Liver (tissue), 9 donors: ENCODE data around the gene EXOC2. TPM values are rescaled to one million over a fixed set of nuclear protein-coding genes. Genes with fewer than 3 reads are reported as not detected.

Source experiments
- DNase-seq: peaks from one replicate; pipeline ENCODE4 v3.0.0-alpha.2; 2017; ENCODE audit warnings: low spot score
- H3K27ac ChIP-seq, 2 donors: one replicate each; pipeline ENCODE4 v1.7.0; 2013; ENCODE audit warnings: inconsistent platforms in 2 of 2, low read length in 2 of 2, control low read depth in 1 of 2, low read depth in 1 of 2, mild to moderate bottlenecking in 1 of 2
- H3K27me3 ChIP-seq, 4 donors: one replicate each; pipeline versions ENCODE4 v1.6.1 to v1.7.0; 2013; ENCODE audit warnings: low read length in 3 of 4, inconsistent platforms in 1 of 4, mild to moderate bottlenecking in 1 of 4, moderate library complexity in 1 of 4; ENCODE audit not compliant: control insufficient read depth in 4 of 4, insufficient read depth in 4 of 4
- H3K36me3 ChIP-seq, 4 donors: one replicate each; pipeline versions ENCODE4 v1.6.1 to v1.7.0; 2013; ENCODE audit warnings: low read length in 3 of 4, mild to moderate bottlenecking in 3 of 4, low read depth in 1 of 4, moderate library complexity in 1 of 4; ENCODE audit not compliant: control insufficient read depth in 4 of 4, insufficient read depth in 3 of 4
- H3K4me1 ChIP-seq, 4 donors: one replicate each; pipeline versions ENCODE4 v1.6.1 to v1.7.0; 2013; ENCODE audit warnings: low read length in 3 of 4, mild to moderate bottlenecking in 3 of 4, moderate library complexity in 1 of 4; ENCODE audit not compliant: control insufficient read depth in 4 of 4, insufficient read depth in 4 of 4
- H3K4me3 ChIP-seq, 3 donors: one replicate each; pipeline versions ENCODE4 v1.6.1 to v1.7.0; 2013; ENCODE audit warnings: low read length in 3 of 3, control low read depth in 1 of 3, low read depth in 1 of 3, mild to moderate bottlenecking in 1 of 3
- H3K9ac ChIP-seq, 2 donors: one replicate each; pipeline ENCODE4 v1.7.0; 2013; ENCODE audit warnings: low read length in 2 of 2, mild to moderate bottlenecking in 2 of 2, moderate library complexity in 2 of 2, control low read depth in 1 of 2, low read depth in 1 of 2
- H3K9me3 ChIP-seq, 4 donors: one replicate each; pipeline versions ENCODE4 v1.6.1 to v1.7.0; 2013; ENCODE audit warnings: low read length in 3 of 4; ENCODE audit not compliant: control insufficient read depth in 4 of 4
- EGR1 ChIP-seq, 2 donors: IDR thresholded peaks; 2 replicates each; pipeline ENCODE4 v1.6.1; 2016 to 2018; ENCODE audit warnings: antibody characterized with exemption in 2 of 2, low read depth in 2 of 2
- FOXA1 ChIP-seq: IDR thresholded peaks from 2 replicates; pipeline ENCODE4 v1.6.1; 2016; ENCODE audit warnings: antibody characterized with exemption
- FOXA2 ChIP-seq: IDR thresholded peaks from 2 replicates; pipeline ENCODE4 v1.6.1; 2016; ENCODE audit warnings: antibody characterized with exemption
- GABPA ChIP-seq, 2 donors: IDR thresholded peaks in 1 of 2; conservative IDR thresholded peaks in 1 of 2; 2 replicates each; pipeline ENCODE4 v1.6.1; 2016; ENCODE audit warnings: antibody characterized with exemption in 2 of 2, mild to moderate bottlenecking in 1 of 2, moderate library complexity in 1 of 2
- HNF4A ChIP-seq, 2 donors: conservative IDR thresholded peaks; 2 replicates each; pipeline ENCODE4 v1.6.1; 2016; ENCODE audit warnings: antibody characterized with exemption in 2 of 2, mild to moderate bottlenecking in 2 of 2
- HNF4G ChIP-seq: IDR thresholded peaks from 2 replicates; pipeline ENCODE4 v1.6.1; 2016; ENCODE audit warnings: antibody characterized with exemption
- JUND ChIP-seq, 2 donors: IDR thresholded peaks; 2 replicates each; pipeline ENCODE4 v1.6.1; 2016; ENCODE audit warnings: antibody characterized with exemption in 2 of 2
- NR2F2 ChIP-seq: IDR thresholded peaks from 2 replicates; pipeline ENCODE4 v1.6.1; 2016; ENCODE audit warnings: antibody characterized with exemption
- RAD21 ChIP-seq, 2 donors: IDR thresholded peaks; 2 replicates each; pipeline ENCODE4 v1.6.1; 2016; ENCODE audit warnings: antibody characterized with exemption in 2 of 2, mild to moderate bottlenecking in 2 of 2
- RXRA ChIP-seq, 2 donors: IDR thresholded peaks; 2 replicates each; pipeline ENCODE4 v1.6.1; 2017 to 2018; ENCODE audit warnings: antibody characterized with exemption in 2 of 2, mild to moderate bottlenecking in 1 of 2
- SP1 ChIP-seq: IDR thresholded peaks from 2 replicates; pipeline ENCODE4 v1.6.1; 2018; ENCODE audit warnings: antibody characterized with exemption, mild to moderate bottlenecking
- TAF1 ChIP-seq: conservative IDR thresholded peaks from 2 replicates; pipeline ENCODE4 v1.6.1; 2016; ENCODE audit warnings: antibody characterized with exemption, mild to moderate bottlenecking
- YY1 ChIP-seq: IDR thresholded peaks from 2 replicates; pipeline ENCODE4 v1.6.1; 2016; ENCODE audit warnings: antibody characterized with exemption, mild to moderate bottlenecking
- WGBS: extraction: QIAGEN DNeasy Blood & Tissue Kit; methylation state at CpG from one replicate; pipeline ENCODE4 v1.1.7; 2013; 5-methylcytosine and 5-hydroxymethylcytosine counted together
- polyA plus RNA-seq, 2 donors: library from polyadenylated mRNA; stranded (reverse) in 1 of 2; unstranded in 1 of 2; fragments of 200-250 nt in 1 of 2; fragments of >200 nt in 1 of 2; fragmentation: Nextera tagmentation in 1 of 2; extraction: Ambion mirVana in 1 of 2; gene quantifications; one replicate each; pipeline versions ENCODE4 v1.2.1 to v1.2.3, GENCODE V29; 2013 to 2015
- total RNA-seq, 2 donors: library from RNA; depleted of rRNA; stranded (reverse); fragments of >200 nt; gene quantifications; one replicate each; pipeline ENCODE4 v1.2.3, GENCODE V29; 2014
- TF ChIP-seq, protein P1 (sequence below): IDR thresholded peaks from 2 replicates; pipeline ENCODE4 v1.6.1; 2016; ENCODE audit warnings: antibody characterized with exemption
- TF ChIP-seq, protein P2 (sequence below): fragments of 150-350 bp; IDR thresholded peaks from 2 replicates; pipeline ENCODE4 v1.5.1; 2017; ENCODE audit warnings: improper control_type of control experiment, low read depth, low read length; ENCODE audit not compliant: missing input control
- TF ChIP-seq, protein P3 (sequence below): IDR thresholded peaks from 2 replicates; pipeline ENCODE4 v1.6.1; 2016; ENCODE audit warnings: antibody characterized with exemption, mild to moderate bottlenecking
- TF ChIP-seq, protein P4 (sequence below): IDR thresholded peaks from 2 replicates; pipeline ENCODE4 v1.6.1; 2016; ENCODE audit warnings: antibody characterized with exemption
- TF ChIP-seq, protein P5 (sequence below): IDR thresholded peaks from 2 replicates; pipeline ENCODE4 v1.6.1; 2016; ENCODE audit warnings: antibody characterized with exemption
- donor health status: healthy.
- donor health status: healthy.
- donor health status: healthy.
- donor health status: healthy.
- donor health status: healthy.

Gene EXOC2
- total and polyA plus RNA-seq, 4 donors: 6.7 to 15.3 (median 9.2) TPM

DNA sequence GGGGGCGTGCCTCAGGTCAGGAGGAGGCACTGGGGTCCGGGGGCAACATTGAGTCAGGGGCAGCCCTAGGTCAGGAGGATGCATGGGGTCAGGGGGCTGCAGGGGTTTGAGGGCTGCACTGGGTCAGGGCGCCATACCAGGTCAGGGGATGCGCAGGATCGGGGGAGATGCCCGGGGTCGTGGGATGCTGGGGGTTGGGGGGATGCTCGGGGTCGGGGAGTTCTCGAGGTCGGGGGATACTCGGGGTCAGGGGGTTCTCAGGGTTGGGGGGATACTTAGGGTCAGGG lies 727 bp upstream of the EXOC2 start:
- TF ChIP-seq, protein P1, sequence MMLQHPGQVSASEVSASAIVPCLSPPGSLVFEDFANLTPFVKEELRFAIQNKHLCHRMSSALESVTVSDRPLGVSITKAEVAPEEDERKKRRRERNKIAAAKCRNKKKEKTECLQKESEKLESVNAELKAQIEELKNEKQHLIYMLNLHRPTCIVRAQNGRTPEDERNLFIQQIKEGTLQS: no peak
- TF ChIP-seq RXRA (IDR thresholded peaks at IDR 0.05): no peak
- TF ChIP-seq, protein P2, sequence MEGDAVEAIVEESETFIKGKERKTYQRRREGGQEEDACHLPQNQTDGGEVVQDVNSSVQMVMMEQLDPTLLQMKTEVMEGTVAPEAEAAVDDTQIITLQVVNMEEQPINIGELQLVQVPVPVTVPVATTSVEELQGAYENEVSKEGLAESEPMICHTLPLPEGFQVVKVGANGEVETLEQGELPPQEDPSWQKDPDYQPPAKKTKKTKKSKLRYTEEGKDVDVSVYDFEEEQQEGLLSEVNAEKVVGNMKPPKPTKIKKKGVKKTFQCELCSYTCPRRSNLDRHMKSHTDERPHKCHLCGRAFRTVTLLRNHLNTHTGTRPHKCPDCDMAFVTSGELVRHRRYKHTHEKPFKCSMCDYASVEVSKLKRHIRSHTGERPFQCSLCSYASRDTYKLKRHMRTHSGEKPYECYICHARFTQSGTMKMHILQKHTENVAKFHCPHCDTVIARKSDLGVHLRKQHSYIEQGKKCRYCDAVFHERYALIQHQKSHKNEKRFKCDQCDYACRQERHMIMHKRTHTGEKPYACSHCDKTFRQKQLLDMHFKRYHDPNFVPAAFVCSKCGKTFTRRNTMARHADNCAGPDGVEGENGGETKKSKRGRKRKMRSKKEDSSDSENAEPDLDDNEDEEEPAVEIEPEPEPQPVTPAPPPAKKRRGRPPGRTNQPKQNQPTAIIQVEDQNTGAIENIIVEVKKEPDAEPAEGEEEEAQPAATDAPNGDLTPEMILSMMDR: no peak
- no peak for TF ChIP-seq FOXA2
- TF ChIP-seq GABPA (IDR thresholded peaks at IDR 0.05 in 1 of 2, conservative IDR thresholded peaks at IDR 0.05 in 1 of 2): no peak
- TF ChIP-seq RAD21 (IDR thresholded peaks at IDR 0.05): no peak
- no peak for TF ChIP-seq SP1
- no peak for TF ChIP-seq FOXA1
- no peaks in the 10 kb centered on the region for H3K27me3 ChIP-seq
- H3K4me1 ChIP-seq: peaks cover 2 to 14% (median 7%) of the 10 kb centered on the region in 4 donors
- H3K36me3 ChIP-seq: no peaks in the 10 kb centered on the region
- 92% methylated on average over 12 of the region's 12 CpGs for WGBS
- H3K4me3 ChIP-seq: peak overlapping the region in 2 of 3 donors; percentile 91 to 96
- no peak for DNase-seq
- H3K9me3 ChIP-seq: no peaks in the 10 kb centered on the region
- no peak overlapping the region for H3K27ac ChIP-seq
- H3K9ac ChIP-seq: no peak overlapping the region

DNA sequence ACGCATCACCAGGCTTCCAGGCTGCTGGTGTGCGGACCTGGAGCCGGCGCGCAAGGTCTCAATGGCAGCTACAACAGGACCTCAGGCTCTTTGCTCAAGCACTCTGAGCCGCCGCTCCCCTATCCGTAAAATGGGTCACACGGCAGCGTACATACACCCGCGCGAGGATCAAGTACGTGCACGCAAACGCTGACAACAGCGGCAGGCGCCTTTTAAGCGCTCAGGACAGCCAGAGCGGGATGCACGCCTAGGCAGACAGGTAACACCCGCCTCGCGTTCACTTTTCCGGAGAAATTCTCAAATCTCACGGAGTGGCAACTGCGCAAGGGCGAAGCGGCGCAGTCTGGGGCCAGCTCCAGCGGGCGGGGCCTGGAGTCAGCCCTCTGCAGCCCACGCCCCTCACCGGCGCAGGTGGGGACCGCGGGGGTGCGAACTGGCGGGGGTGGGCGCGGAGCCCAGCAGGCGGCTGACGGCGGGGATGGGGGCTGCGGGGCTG lies 535 bp downstream of the EXOC2 start:
- H3K36me3 ChIP-seq: no peaks in the 10 kb centered on the region
- peak; percentile 58 for DNase-seq
- peaks cover 2 to 14% (median 7%) of the 10 kb centered on the region in 4 donors for H3K4me1 ChIP-seq
- under 1% methylated on average over 45 of the region's 45 CpGs for WGBS
- H3K9me3 ChIP-seq: no peaks in the 10 kb centered on the region
- TF ChIP-seq HNF4A (conservative IDR thresholded peaks at IDR 0.05) (no peak), JUND (IDR thresholded peaks at IDR 0.05) (no peak), GABPA (IDR thresholded peaks at IDR 0.05 in 1 of 2, conservative IDR thresholded peaks at IDR 0.05 in 1 of 2) (no peak), YY1 (no peak), EGR1 (IDR thresholded peaks at IDR 0.05; ENCODE audit: low read depth in 2 of 2) (no peak), FOXA1 (no peak), FOXA2 (no peak), RXRA (IDR thresholded peaks at IDR 0.05) (no peak), HNF4G (no peak), NR2F2 (no peak), TAF1 (no peak), RAD21 (IDR thresholded peaks at IDR 0.05) (no peak), SP1 (no peak)
- TF ChIP-seq, protein P2: no peak
- TF ChIP-seq, protein P3, sequence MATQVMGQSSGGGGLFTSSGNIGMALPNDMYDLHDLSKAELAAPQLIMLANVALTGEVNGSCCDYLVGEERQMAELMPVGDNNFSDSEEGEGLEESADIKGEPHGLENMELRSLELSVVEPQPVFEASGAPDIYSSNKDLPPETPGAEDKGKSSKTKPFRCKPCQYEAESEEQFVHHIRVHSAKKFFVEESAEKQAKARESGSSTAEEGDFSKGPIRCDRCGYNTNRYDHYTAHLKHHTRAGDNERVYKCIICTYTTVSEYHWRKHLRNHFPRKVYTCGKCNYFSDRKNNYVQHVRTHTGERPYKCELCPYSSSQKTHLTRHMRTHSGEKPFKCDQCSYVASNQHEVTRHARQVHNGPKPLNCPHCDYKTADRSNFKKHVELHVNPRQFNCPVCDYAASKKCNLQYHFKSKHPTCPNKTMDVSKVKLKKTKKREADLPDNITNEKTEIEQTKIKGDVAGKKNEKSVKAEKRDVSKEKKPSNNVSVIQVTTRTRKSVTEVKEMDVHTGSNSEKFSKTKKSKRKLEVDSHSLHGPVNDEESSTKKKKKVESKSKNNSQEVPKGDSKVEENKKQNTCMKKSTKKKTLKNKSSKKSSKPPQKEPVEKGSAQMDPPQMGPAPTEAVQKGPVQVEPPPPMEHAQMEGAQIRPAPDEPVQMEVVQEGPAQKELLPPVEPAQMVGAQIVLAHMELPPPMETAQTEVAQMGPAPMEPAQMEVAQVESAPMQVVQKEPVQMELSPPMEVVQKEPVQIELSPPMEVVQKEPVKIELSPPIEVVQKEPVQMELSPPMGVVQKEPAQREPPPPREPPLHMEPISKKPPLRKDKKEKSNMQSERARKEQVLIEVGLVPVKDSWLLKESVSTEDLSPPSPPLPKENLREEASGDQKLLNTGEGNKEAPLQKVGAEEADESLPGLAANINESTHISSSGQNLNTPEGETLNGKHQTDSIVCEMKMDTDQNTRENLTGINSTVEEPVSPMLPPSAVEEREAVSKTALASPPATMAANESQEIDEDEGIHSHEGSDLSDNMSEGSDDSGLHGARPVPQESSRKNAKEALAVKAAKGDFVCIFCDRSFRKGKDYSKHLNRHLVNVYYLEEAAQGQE: no peak
- TF ChIP-seq, protein P4, sequence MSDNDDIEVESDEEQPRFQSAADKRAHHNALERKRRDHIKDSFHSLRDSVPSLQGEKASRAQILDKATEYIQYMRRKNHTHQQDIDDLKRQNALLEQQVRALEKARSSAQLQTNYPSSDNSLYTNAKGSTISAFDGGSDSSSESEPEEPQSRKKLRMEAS: no peak
- TF ChIP-seq, protein P5, sequence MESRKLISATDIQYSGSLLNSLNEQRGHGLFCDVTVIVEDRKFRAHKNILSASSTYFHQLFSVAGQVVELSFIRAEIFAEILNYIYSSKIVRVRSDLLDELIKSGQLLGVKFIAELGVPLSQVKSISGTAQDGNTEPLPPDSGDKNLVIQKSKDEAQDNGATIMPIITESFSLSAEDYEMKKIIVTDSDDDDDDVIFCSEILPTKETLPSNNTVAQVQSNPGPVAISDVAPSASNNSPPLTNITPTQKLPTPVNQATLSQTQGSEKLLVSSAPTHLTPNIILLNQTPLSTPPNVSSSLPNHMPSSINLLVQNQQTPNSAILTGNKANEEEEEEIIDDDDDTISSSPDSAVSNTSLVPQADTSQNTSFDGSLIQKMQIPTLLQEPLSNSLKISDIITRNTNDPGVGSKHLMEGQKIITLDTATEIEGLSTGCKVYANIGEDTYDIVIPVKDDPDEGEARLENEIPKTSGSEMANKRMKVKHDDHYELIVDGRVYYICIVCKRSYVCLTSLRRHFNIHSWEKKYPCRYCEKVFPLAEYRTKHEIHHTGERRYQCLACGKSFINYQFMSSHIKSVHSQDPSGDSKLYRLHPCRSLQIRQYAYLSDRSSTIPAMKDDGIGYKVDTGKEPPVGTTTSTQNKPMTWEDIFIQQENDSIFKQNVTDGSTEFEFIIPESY: no peak
- TF ChIP-seq, protein P1: no peak
- H3K9ac ChIP-seq: peak overlapping the region; percentile 36 to 54
- no peaks in the 10 kb centered on the region for H3K27me3 ChIP-seq
- peak overlapping the region; percentile 93 to 96 (median 93) for H3K4me3 ChIP-seq
- peak overlapping the region; percentile 61 to 68 for H3K27ac ChIP-seq
